CD14-positive monocyte (primary cell): ENCODE data around the gene SGCA. TPM values are rescaled to one million over a fixed set of nuclear protein-coding genes. Genes with fewer than 3 reads are reported as not detected.

Experiments
- DNase-seq, 3 donors: peaks; one replicate each; pipeline ENCODE4 v3.0.0-alpha.2; 2011 to 2022
- H2AFZ ChIP-seq: 2 replicates; pipeline ENCODE4 v1.6.0; 2012; ENCODE audit warnings: mild to moderate bottlenecking, low read depth, low read length, inconsistent platforms; ENCODE audit not compliant: insufficient read depth, poor library complexity, severe bottlenecking
- H3K27ac ChIP-seq, 2 donors: 1 replicate in 1 of 2; 2 replicates in 1 of 2; pipeline ENCODE4 v1.5.1; 2012 to 2013; ENCODE audit warnings: low read length in 2 of 2, control low read depth in 1 of 2, inconsistent platforms in 1 of 2, low read depth in 1 of 2, mild to moderate bottlenecking in 1 of 2
- H3K27me3 ChIP-seq, 2 donors: one replicate each; pipeline versions ENCODE4 v1.6.0 to v1.6.1; 2011 to 2013; ENCODE audit warnings: low read length in 2 of 2; ENCODE audit not compliant: control insufficient read depth in 2 of 2, insufficient read depth in 2 of 2
- H3K36me3 ChIP-seq, 2 donors: replicated peaks in 1 of 2; 1 replicate in 1 of 2; 2 replicates in 1 of 2; pipeline versions ENCODE4 v1.5.1 to v1.6.1; 2012 to 2013; ENCODE audit warnings: low read length in 2 of 2, control low read depth in 1 of 2, inconsistent platforms in 1 of 2, mild to moderate bottlenecking in 1 of 2; ENCODE audit not compliant: insufficient read depth in 2 of 2, control insufficient read depth in 1 of 2
- H3K4me1 ChIP-seq, 2 donors: 1 replicate in 1 of 2; 2 replicates in 1 of 2; pipeline versions ENCODE4 v1.5.1 to v1.6.1; 2012 to 2013; ENCODE audit warnings: low read length in 2 of 2, control low read depth in 1 of 2, inconsistent platforms in 1 of 2, mild to moderate bottlenecking in 1 of 2, moderate library complexity in 1 of 2; ENCODE audit not compliant: insufficient read depth in 2 of 2, control insufficient read depth in 1 of 2
- H3K4me2 ChIP-seq: replicated peaks from 2 replicates; pipeline ENCODE3; 2012; ENCODE audit warnings: low read length, moderate library complexity, mild to moderate bottlenecking; ENCODE audit not compliant: poor library complexity, severe bottlenecking; ENCODE audit errors: extremely low read depth
- H3K4me3 ChIP-seq, 3 experiments: fragments of 200-600 bp in 1 of 3; sonication (generic) in 1 of 3; replicated peaks in 1 of 3; 1 replicate in 2 of 3; 2 replicates in 1 of 3; pipeline ENCODE4 v1.5.1; 2011 to 2013; ENCODE audit warnings: low read length in 3 of 3, mild to moderate bottlenecking in 3 of 3, control low read depth in 2 of 3, low read depth in 2 of 3, inconsistent platforms in 1 of 3, moderate library complexity in 1 of 3
- H3K79me2 ChIP-seq: 2 replicates; pipeline ENCODE4 v1.6.0; 2012; ENCODE audit warnings: mild to moderate bottlenecking, control low read depth, inconsistent platforms, low read length, moderate library complexity; ENCODE audit not compliant: insufficient read depth
- H3K9ac ChIP-seq: 2 replicates; pipeline ENCODE4 v1.6.0; 2017; ENCODE audit warnings: low read length, mild to moderate bottlenecking; ENCODE audit not compliant: insufficient read depth, poor library complexity, severe bottlenecking
- H3K9me3 ChIP-seq, 2 donors: replicated peaks in 1 of 2; 1 replicate in 1 of 2; 2 replicates in 1 of 2; pipeline versions ENCODE4 v1.5.1 to v1.6.1; 2012 to 2013; ENCODE audit warnings: low read length in 2 of 2, control low read depth in 1 of 2; ENCODE audit not compliant: control insufficient read depth in 1 of 2, insufficient read depth in 1 of 2
- H4K20me1 ChIP-seq: 2 replicates; pipeline ENCODE4 v1.6.0; 2012; ENCODE audit warnings: mild to moderate bottlenecking, low read length, control low read depth, moderate library complexity; ENCODE audit not compliant: insufficient read depth
- H3K27ac Mint-ChIP-seq, 7 donors: one replicate each; pipeline ENCODE4 v1.8.0; 2020; ENCODE audit warnings: mild to moderate bottlenecking in 7 of 7, mixed read lengths in 7 of 7, moderate library complexity in 6 of 7, inconsistent platforms in 2 of 7
- H3K27me3 Mint-ChIP-seq, 3 donors: one replicate each; pipeline ENCODE4 v1.8.0; 2021 to 2022; ENCODE audit warnings: low read depth in 3 of 3, mild to moderate bottlenecking in 3 of 3, mixed read lengths in 3 of 3, moderate library complexity in 3 of 3, inconsistent platforms in 1 of 3
- H3K36me3 Mint-ChIP-seq, 2 donors: one replicate each; pipeline ENCODE4 v1.8.0; 2020; ENCODE audit warnings: mixed read lengths in 2 of 2, inconsistent platforms in 1 of 2, mild to moderate bottlenecking in 1 of 2
- H3K4me1 Mint-ChIP-seq: one replicate; pipeline ENCODE4 v1.8.0; 2020; ENCODE audit warnings: mild to moderate bottlenecking, mixed read lengths
- H3K4me3 Mint-ChIP-seq, 2 donors: one replicate each; pipeline ENCODE4 v1.8.0; 2020; ENCODE audit warnings: mild to moderate bottlenecking in 2 of 2, mixed read lengths in 2 of 2, moderate library complexity in 1 of 2
- H3K9me3 Mint-ChIP-seq, 7 donors: one replicate each; pipeline ENCODE4 v1.8.0; 2020 to 2022; ENCODE audit warnings: mixed read lengths in 7 of 7, mild to moderate bottlenecking in 6 of 7, moderate library complexity in 6 of 7, inconsistent platforms in 2 of 7
- WGBS: methylation state at CpG from one replicate; pipeline ENCODE4 v1.1.5; 2013; ENCODE audit warnings: missing lambda C conversion rate; ENCODE audit not compliant: insufficient coverage; 5-methylcytosine and 5-hydroxymethylcytosine counted together
- intact Hi-C, 2 donors: fragments of 100-400 bp; cut with micrococcal nuclease; formaldehyde crosslinking; loops; one replicate each; pipeline versions ENCODE4 v1.15.0 to v1.15.1; 2023
- polyA plus RNA-seq, 3 donors: library from polyadenylated mRNA; depleted of rRNA in 1 of 3; unstranded in 2 of 3; stranded (reverse) in 1 of 3; fragments of 300-500 nt in 2 of 3; fragments of >200 nt in 1 of 3; fragmentation: Illumina TruSeq in 2 of 3; gene quantifications; 1 replicate in 2 of 3; 2 replicates in 1 of 3; pipeline ENCODE4 v1.2.3, GENCODE V29; 2012 to 2021
- TF ChIP-seq, protein P1 (sequence below): fragments of 200-600 bp; IDR thresholded peaks from one replicate; pipeline ENCODE4 v1.8.0; 2022; ENCODE audit warnings: antibody characterized with exemption, mild to moderate bottlenecking

SGCA gene
- polyA plus RNA-seq, 3 donors: 0.27 to 0.89 (median 0.53) TPM

DNA sequence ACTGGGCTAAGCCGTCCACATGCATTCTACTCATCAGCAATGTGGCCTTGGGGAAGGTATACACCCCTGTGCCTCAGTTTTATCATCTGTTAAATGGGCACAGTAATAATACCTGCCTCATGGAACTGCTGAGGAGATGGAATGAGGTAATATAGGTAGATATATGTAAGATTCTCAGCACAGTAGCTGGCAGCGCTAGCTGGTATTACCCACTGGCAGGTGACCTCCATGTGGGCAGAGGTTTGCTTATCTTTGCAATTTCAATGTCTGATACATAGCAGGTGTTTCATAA is 1.2 kb upstream of the SGCA start:
- Mint-ChIP-seq H3K9me3 (peaks cover 0 to 4% (median 0%) of the 10 kb centered on the region in 7 donors), H3K36me3 (no peaks in the 10 kb centered on the region), H3K4me1 (peaks cover 35% of the 10 kb centered on the region), H3K27ac (no peak overlapping the region), H3K4me3 (no peak overlapping the region), H3K27me3 (peaks cover 11 to 37% (median 17%) of the 10 kb centered on the region in 3 donors)
- H3K79me2 ChIP-seq: no peaks in the 10 kb centered on the region
- no peak overlapping the region for H3K9ac ChIP-seq
- peaks cover 4 to 12% of the 10 kb centered on the region in 2 donors for H3K27me3 ChIP-seq
- no peak overlapping the region for H2AFZ ChIP-seq
- no peak overlapping the region for H3K27ac ChIP-seq
- no peak for DNase-seq
- no peaks in the 10 kb centered on the region for H3K36me3 ChIP-seq
- intact Hi-C loops: loop anchor here in 1 of 2 donors (5.0 kb wide), 1 partner anchor 33 kb away; no protein-coding TSS in a partner anchor
- no peak overlapping the region for H3K4me3 ChIP-seq
- 100% methylated on average over 1 of the region's 2 CpGs for WGBS
- TF ChIP-seq, protein P1, sequence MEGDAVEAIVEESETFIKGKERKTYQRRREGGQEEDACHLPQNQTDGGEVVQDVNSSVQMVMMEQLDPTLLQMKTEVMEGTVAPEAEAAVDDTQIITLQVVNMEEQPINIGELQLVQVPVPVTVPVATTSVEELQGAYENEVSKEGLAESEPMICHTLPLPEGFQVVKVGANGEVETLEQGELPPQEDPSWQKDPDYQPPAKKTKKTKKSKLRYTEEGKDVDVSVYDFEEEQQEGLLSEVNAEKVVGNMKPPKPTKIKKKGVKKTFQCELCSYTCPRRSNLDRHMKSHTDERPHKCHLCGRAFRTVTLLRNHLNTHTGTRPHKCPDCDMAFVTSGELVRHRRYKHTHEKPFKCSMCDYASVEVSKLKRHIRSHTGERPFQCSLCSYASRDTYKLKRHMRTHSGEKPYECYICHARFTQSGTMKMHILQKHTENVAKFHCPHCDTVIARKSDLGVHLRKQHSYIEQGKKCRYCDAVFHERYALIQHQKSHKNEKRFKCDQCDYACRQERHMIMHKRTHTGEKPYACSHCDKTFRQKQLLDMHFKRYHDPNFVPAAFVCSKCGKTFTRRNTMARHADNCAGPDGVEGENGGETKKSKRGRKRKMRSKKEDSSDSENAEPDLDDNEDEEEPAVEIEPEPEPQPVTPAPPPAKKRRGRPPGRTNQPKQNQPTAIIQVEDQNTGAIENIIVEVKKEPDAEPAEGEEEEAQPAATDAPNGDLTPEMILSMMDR: no peak
- H3K4me2 ChIP-seq: no peak overlapping the region
- peaks cover 4% of the 10 kb centered on the region for H4K20me1 ChIP-seq
- H3K4me1 ChIP-seq: peaks cover 20 to 28% of the 10 kb centered on the region in 2 donors
- H3K9me3 ChIP-seq: no peaks in the 10 kb centered on the region

DNA sequence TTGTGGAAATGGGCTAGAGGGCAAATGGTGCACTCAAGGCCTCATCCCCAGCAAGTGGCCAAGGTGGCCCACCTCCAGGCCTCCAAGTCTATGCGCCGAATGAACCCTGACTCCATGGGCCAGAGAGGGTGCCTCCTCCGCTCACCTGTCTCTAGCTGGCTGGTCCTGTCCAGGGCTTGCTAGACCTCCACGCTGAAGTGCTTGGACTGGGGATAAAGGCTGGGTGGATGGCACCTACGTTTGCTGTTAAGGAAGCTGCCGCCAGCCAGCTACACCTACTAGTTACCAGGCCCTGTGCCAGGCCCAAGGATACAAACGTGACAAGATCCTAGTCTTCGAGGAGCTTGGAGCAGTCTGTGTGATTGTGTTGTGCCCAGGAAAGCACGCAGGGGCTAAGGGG is 739 bp upstream of the SGCA start:
- peaks cover 11 to 37% (median 17%) of the 10 kb centered on the region in 3 donors for H3K27me3 Mint-ChIP-seq
- Histone ChIP-seq H3K79me2 (no peaks in the 10 kb centered on the region), H3K4me1 (peaks cover 20 to 28% of the 10 kb centered on the region in 2 donors), H4K20me1 (peaks cover 4% of the 10 kb centered on the region), H3K27ac (no peak overlapping the region), H3K36me3 (no peaks in the 10 kb centered on the region), H3K4me2 (no peak overlapping the region), H3K27me3 (peaks cover 4 to 12% of the 10 kb centered on the region in 2 donors), H3K4me3 (no peak overlapping the region), H2AFZ (no peak overlapping the region), H3K9ac (no peak overlapping the region), H3K9me3 (no peaks in the 10 kb centered on the region)
- peaks cover 35% of the 10 kb centered on the region for H3K4me1 Mint-ChIP-seq
- TF ChIP-seq, protein P1: no peak
- no peak for DNase-seq
- no peak overlapping the region for H3K4me3 Mint-ChIP-seq
- WGBS: 100% methylated on average over 4 of the region's 9 CpGs
- intact Hi-C loops: no loop called here
- H3K36me3 Mint-ChIP-seq: no peaks in the 10 kb centered on the region
- H3K27ac Mint-ChIP-seq: peak overlapping the region in 1 of 7 donors; percentile 26
- H3K9me3 Mint-ChIP-seq: peaks cover 0 to 4% (median 0%) of the 10 kb centered on the region in 7 donors
